ENCODE results near the gene ASCC2.
"Not testable (repeated sequence)": the region's sequence is repeated elsewhere in the genome, so short reads cannot be mapped to it uniquely, and the experiment has no call there.

Gene ASCC2

GRCh38 chr22:29840498-29840897, 2.4 kb upstream of the ASCC2 start:
- in situ Hi-C loops (cut with MboI; ENCODE audit: low pct_unique_long_range_greater_than_20kb, low sequenced_read_pairs, unreplicated experiment): no loop called here
- DNase-seq (ENCODE audit: low spot score): no peak
- no peak for TF ChIP-seq CTCF (IDR thresholded peaks at IDR 0.05; ENCODE audit: extremely low read depth, insufficient read depth, missing control alignments)

- in situ Hi-C loops (cut with MboI; ENCODE audit: low pct_unique_long_range_greater_than_20kb, low sequenced_read_pairs, unreplicated experiment): no loop called here
- no peak for DNase-seq (ENCODE audit: low spot score)
- no peak for TF ChIP-seq CTCF (IDR thresholded peaks at IDR 0.05; ENCODE audit: extremely low read depth, insufficient read depth, missing control alignments)
Observed at GRCh38 chr22:29839039-29839438, 965 bp upstream of the ASCC2 start.

GRCh38 chr22:29838599-29838956, 504 bp upstream of the ASCC2 start:
- no peak for TF ChIP-seq CTCF (IDR thresholded peaks at IDR 0.05; ENCODE audit: extremely low read depth, insufficient read depth, missing control alignments)

GRCh38 chr22:29836791-29837370, 1.2 kb downstream of the ASCC2 start:
- DNase-seq (ENCODE audit: low spot score); in situ Hi-C loops (cut with MboI; ENCODE audit: low pct_unique_long_range_greater_than_20kb, low sequenced_read_pairs, unreplicated experiment): not testable (repeated sequence)

More at GRCh38 chr22:29838599-29838956, 504 bp upstream of the ASCC2 start:
- DNase-seq (ENCODE audit: low spot score): no peak
- in situ Hi-C loops (cut with MboI; ENCODE audit: low pct_unique_long_range_greater_than_20kb, low sequenced_read_pairs, unreplicated experiment): no loop called here

GRCh38 chr22:29834046-29834445, 4.0 kb downstream of the ASCC2 start:
- in situ Hi-C loops (cut with MboI; ENCODE audit: low pct_unique_long_range_greater_than_20kb, low sequenced_read_pairs, unreplicated experiment): no loop called here
- no peak for TF ChIP-seq CTCF (IDR thresholded peaks at IDR 0.05; ENCODE audit: extremely low read depth, insufficient read depth, missing control alignments)
- DNase-seq (ENCODE audit: low spot score): no peak

- DNase-seq (ENCODE audit: low spot score): no peak
- in situ Hi-C loops (cut with MboI; ENCODE audit: low pct_unique_long_range_greater_than_20kb, low sequenced_read_pairs, unreplicated experiment): no loop called here
- TF ChIP-seq CTCF (IDR thresholded peaks at IDR 0.05; ENCODE audit: extremely low read depth, insufficient read depth, missing control alignments): no peak
Observed at GRCh38 chr22:29833392-29833965, 4.6 kb downstream of the ASCC2 start.

- in situ Hi-C loops (cut with MboI; ENCODE audit: low pct_unique_long_range_greater_than_20kb, low sequenced_read_pairs, unreplicated experiment): no loop called here
- DNase-seq (ENCODE audit: low spot score): no peak
- TF ChIP-seq CTCF (IDR thresholded peaks at IDR 0.05; ENCODE audit: extremely low read depth, insufficient read depth, missing control alignments): no peak
Observed at GRCh38 chr22:29831958-29832357, 6.1 kb downstream of the ASCC2 start.

Data from GM13977 (cell line).